IMR-90 (cell line): ENCODE results near the gene PIGU. TPM values are rescaled to one million over a fixed set of nuclear protein-coding genes. Genes with fewer than 3 reads are reported as not detected.

Experiments
- ATAC-seq: fragments of 200-7000 bp; cut with Tn5 transposase; 2 replicates; pipeline ENCODE4 v1.9.1; 2020; ENCODE audit warnings: low read depth, mild to moderate bottlenecking, moderate library complexity
- BruUV-seq: library from RNA; stranded (reverse); fragments of 400-500 nt; replicated peaks from 2 replicates; lab custom pipeline; 2021; lab: Mats Ljungman, UMichigan
- CTCF ChIA-PET: fragments of 300-600 bp; formaldehyde crosslinking; extraction: SDS; loops from one replicate; lab custom pipeline; 2021; ENCODE audit warnings: antibody characterized with exemption; lab: Yijun Ruan, JAX
- POLR2A ChIA-PET: fragments of 300-600 bp; sonication (Branson Sonifier 250); formaldehyde crosslinking; loops from one replicate; lab custom pipeline; 2022; ENCODE audit warnings: antibody characterized with exemption; ENCODE audit not compliant: unreplicated experiment; lab: Charles Lee
- DNase-seq: peaks from one replicate; pipeline ENCODE4 v3.0.0; 2013
- H2AFZ ChIP-seq: replicated peaks from 2 replicates; pipeline ENCODE3; 2013; ENCODE audit warnings: low read length, mild to moderate bottlenecking; ENCODE audit not compliant: poor library complexity
- H2AK5ac ChIP-seq: 2 replicates; pipeline ENCODE4 v1.6.1; 2013; ENCODE audit warnings: low read depth, low read length, inconsistent platforms
- H2AK9ac ChIP-seq: replicated peaks from 2 replicates; pipeline ENCODE3; 2013; ENCODE audit warnings: mild to moderate bottlenecking, low read depth, low read length, moderate library complexity; ENCODE audit not compliant: poor library complexity
- H2BK120ac ChIP-seq: 2 replicates; pipeline ENCODE4 v1.6.1; 2013; ENCODE audit warnings: low read depth, low read length, inconsistent platforms
- H2BK15ac ChIP-seq: 3 replicates; pipeline ENCODE4 v1.6.1; 2013; ENCODE audit warnings: low read depth, low read length, inconsistent platforms
- H2BK20ac ChIP-seq: 2 replicates; pipeline ENCODE4 v1.6.1; 2013; ENCODE audit warnings: low read depth, mild to moderate bottlenecking, inconsistent platforms, low read length, moderate library complexity
- H2BK5ac ChIP-seq: 2 replicates; pipeline ENCODE4 v1.6.1; 2013; ENCODE audit warnings: mild to moderate bottlenecking, low read depth, low read length, inconsistent platforms; ENCODE audit not compliant: poor library complexity, severe bottlenecking
- H3K14ac ChIP-seq: replicated peaks from 2 replicates; pipeline ENCODE4 v1.6.1; 2013; ENCODE audit warnings: low read depth, low read length, inconsistent platforms
- H3K18ac ChIP-seq: 2 replicates; pipeline ENCODE4 v1.6.1; 2013; ENCODE audit warnings: low read depth, low read length, control low read depth
- H3K23ac ChIP-seq: 2 replicates; pipeline ENCODE4 v1.6.1; 2013; ENCODE audit warnings: low read depth, low read length, inconsistent platforms
- H3K27ac ChIP-seq: 2 replicates; pipeline ENCODE4 v1.5.1; 2013; ENCODE audit warnings: mild to moderate bottlenecking, control low read depth, low read length; ENCODE audit not compliant: insufficient read depth
- H3K27me3 ChIP-seq: 2 replicates; pipeline ENCODE4 v1.6.1; 2013; ENCODE audit warnings: low read length; ENCODE audit not compliant: control insufficient read depth, insufficient read depth
- H3K36me3 ChIP-seq: 2 replicates; pipeline ENCODE4 v1.6.1; 2013; ENCODE audit warnings: low read length, mixed read lengths; ENCODE audit not compliant: control insufficient read depth, insufficient read depth
- H3K4ac ChIP-seq: 2 replicates; pipeline ENCODE4 v1.6.1; 2013; ENCODE audit warnings: low read depth, low read length, inconsistent platforms
- H3K4me1 ChIP-seq: 2 replicates; pipeline ENCODE4 v1.6.1; 2013; ENCODE audit warnings: low read length, mixed read lengths; ENCODE audit not compliant: control insufficient read depth, insufficient read depth
- H3K4me2 ChIP-seq: 2 replicates; pipeline ENCODE4 v1.6.1; 2013; ENCODE audit warnings: low read depth, mild to moderate bottlenecking, control low read depth, low read length, moderate library complexity
- H3K4me3 ChIP-seq: 2 replicates; pipeline ENCODE4 v1.5.1; 2013; ENCODE audit warnings: low read depth, mild to moderate bottlenecking, control low read depth, low read length, moderate library complexity; ENCODE audit not compliant: insufficient read depth
- H3K56ac ChIP-seq: 2 replicates; pipeline ENCODE4 v1.6.1; 2013; ENCODE audit warnings: low read length, inconsistent platforms; ENCODE audit not compliant: insufficient read depth; ENCODE audit errors: extremely low read depth
- H3K79me1 ChIP-seq, 2 experiments: 2 replicates each; pipeline ENCODE4 v1.6.1; 2013; ENCODE audit warnings: low read length in 2 of 2, inconsistent platforms in 1 of 2, low read depth in 1 of 2
- H3K9ac ChIP-seq: 2 replicates; pipeline ENCODE4 v1.6.1; 2013; ENCODE audit warnings: low read depth, low read length, control low read depth
- H3K9me1 ChIP-seq: 2 replicates; pipeline ENCODE4 v1.6.1; 2013; ENCODE audit warnings: low read length, inconsistent platforms; ENCODE audit not compliant: insufficient read depth
- H3K9me3 ChIP-seq: 2 replicates; pipeline ENCODE4 v1.6.1; 2013; ENCODE audit warnings: low read length; ENCODE audit not compliant: control insufficient read depth, insufficient read depth
- H4K20me1 ChIP-seq: 2 replicates; pipeline ENCODE4 v1.6.1; 2013; ENCODE audit warnings: low read length, inconsistent platforms; ENCODE audit not compliant: insufficient read depth
- H4K5ac ChIP-seq: 2 replicates; pipeline ENCODE4 v1.6.1; 2013; ENCODE audit warnings: mild to moderate bottlenecking, low read depth, low read length, control low read depth
- H4K8ac ChIP-seq, 2 experiments: 2 replicates each; pipeline ENCODE4 v1.6.1; 2013; ENCODE audit warnings: low read depth in 2 of 2, low read length in 2 of 2, control low read depth in 1 of 2, inconsistent platforms in 1 of 2
- H4K91ac ChIP-seq: 2 replicates; pipeline ENCODE4 v1.6.1; 2013; ENCODE audit warnings: low read depth, low read length, inconsistent platforms; ENCODE audit not compliant: insufficient read depth
- BHLHE40 ChIP-seq: fragments of 150-350 bp; IDR thresholded peaks from 2 replicates; pipeline ENCODE4 v1.6.1; 2016; ENCODE audit warnings: mild to moderate bottlenecking, low read depth, low read length
- MAFK ChIP-seq: IDR thresholded peaks from 2 replicates; pipeline ENCODE4 v1.6.1; 2012; ENCODE audit warnings: low read depth, low read length, improper control_type of control experiment
- POLR2A ChIP-seq: IDR thresholded peaks from 2 replicates; pipeline ENCODE4 v1.6.1; 2012; ENCODE audit warnings: mild to moderate bottlenecking, low read depth, low read length
- RAD21 ChIP-seq: IDR thresholded peaks from 2 replicates; pipeline ENCODE4 v1.6.1; 2012; ENCODE audit warnings: low read length, improper control_type of control experiment
- RFX5 ChIP-seq: IDR thresholded peaks from 2 replicates; pipeline ENCODE4 v1.8.0; 2012; ENCODE audit warnings: low read depth, mild to moderate bottlenecking, low read length, moderate library complexity
- whole genome bisulfite sequencing, 2 experiments: methylation state at CpG; one replicate each; pipeline versions ENCODE4 v1.1.5 to v1.1.7; 2013; ENCODE audit warnings: missing lambda C conversion rate in 2 of 2; ENCODE audit not compliant: insufficient read length in 1 of 2; ENCODE audit errors: extremely low coverage in 2 of 2; 5-methylcytosine and 5-hydroxymethylcytosine counted together
- dilution Hi-C: fragments of 300-500 bp; cut with HindIII; formaldehyde crosslinking; loops from one replicate; pipeline ENCODE4 v1.14.3; 2018; ENCODE audit warnings: low sequenced_read_pairs; ENCODE audit not compliant: unreplicated experiment
- in situ Hi-C: fragments of 300-500 bp; cut with MboI; formaldehyde crosslinking; loops from 3 replicates; pipeline ENCODE4 v1.14.3; 2019; ENCODE audit warnings: low sequenced_read_pairs, inconsistent platforms, mixed read lengths
- intact Hi-C: fragments of 100-400 bp; cut with micrococcal nuclease; formaldehyde crosslinking; loops from 2 replicates; pipeline ENCODE4 v1.10.0; 2022
- polyA plus RNA-seq, 3 experiments: library from polyadenylated mRNA; depleted of rRNA; stranded (reverse); fragments of >200 nt; gene quantifications; 2 replicates each; pipeline ENCODE4 v1.2.3, GENCODE V29; 2012; ENCODE audit warnings: low replicate concordance in 1 of 3
- total RNA-seq: library from RNA; depleted of rRNA; stranded (reverse); fragments of >200 nt; gene quantifications from 2 replicates; pipeline ENCODE4 v1.2.3, GENCODE V29; 2012
- TF ChIP-seq, protein P1 (sequence below): fragments of 150-350 bp; IDR thresholded peaks from 2 replicates; pipeline ENCODE4 v1.6.1; 2017; ENCODE audit warnings: mild to moderate bottlenecking, antibody characterized with exemption, low read length, low read depth

The PIGU gene
- total and polyA plus RNA-seq, 2 of the 4 experiments (the other 2 are of a cell fraction): 11.1 to 31.1 TPM

DNA sequence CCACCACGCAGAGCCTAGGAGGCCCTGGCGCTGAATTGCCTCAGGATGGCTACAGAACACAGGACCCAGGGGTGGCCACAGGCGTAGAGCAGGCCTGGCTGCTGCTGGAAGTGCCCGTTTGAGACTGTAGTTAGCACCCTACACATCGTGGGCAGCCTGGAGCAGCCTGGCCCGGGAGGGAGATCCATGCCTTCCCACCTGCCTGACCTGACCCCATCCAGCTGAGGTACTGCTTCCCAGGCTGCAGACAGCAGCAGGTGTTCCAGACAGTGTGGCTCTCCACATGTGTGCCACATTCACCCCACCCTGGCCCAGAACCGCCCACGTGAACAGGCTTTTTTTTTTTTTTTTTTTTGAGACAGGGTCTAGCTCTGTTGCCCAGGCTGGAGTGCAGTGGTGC lies 139.2 kb downstream of the PIGU start:
- Histone ChIP-seq H3K79me1 (peaks cover 12 to 55% of the 10 kb centered on the region in 2 experiments), H2AK9ac (no peak overlapping the region), H3K27ac (no peak overlapping the region), H2BK5ac (no peak overlapping the region), H3K4ac (no peak overlapping the region), H2AK5ac (no peak overlapping the region), H3K4me2 (no peak overlapping the region), H4K5ac (no peak overlapping the region), H3K9me1 (peaks cover 4% of the 10 kb centered on the region), H2AFZ (no peak overlapping the region), H3K14ac (no peak overlapping the region), H3K9me3 (no peaks in the 10 kb centered on the region), H3K56ac (no peak overlapping the region), H3K23ac (no peak overlapping the region), H2BK20ac (no peak overlapping the region), H3K9ac (no peak overlapping the region), H4K91ac (no peak overlapping the region), H4K20me1 (peaks cover 16% of the 10 kb centered on the region), H3K4me3 (no peak overlapping the region), H3K18ac (no peak overlapping the region), H3K36me3 (peaks cover 69% of the 10 kb centered on the region), H3K4me1 (no peaks in the 10 kb centered on the region), H3K27me3 (no peaks in the 10 kb centered on the region), H2BK15ac (no peak overlapping the region), H4K8ac (no peak overlapping the region), H2BK120ac (no peak overlapping the region)
- ChIA-PET POLR2A (no interaction called here), CTCF (interaction anchor here (1.3 kb wide), 1 partner anchor 170 kb away, joined by 5 read pairs; no protein-coding TSS in a partner anchor)
- intact Hi-C loops (loop anchor here (1.0 to 5.0 kb wide), 2 partner anchors 170 to 232 kb away; no protein-coding TSS in a partner anchor), in situ Hi-C loops (no loop called here), dilution Hi-C loops (no loop called here)
- ATAC-seq (no peak), DNase-seq (no peak)
- 87% methylated on average over 3 of the region's 8 CpGs; no CpG with 5 or more reads in 1 of the 2 experiments for WGBS, 2 experiments
- TF ChIP-seq RAD21 (no peak), RFX5 (no peak), BHLHE40 (no peak), MAFK (no peak), POLR2A (no peak)
- TF ChIP-seq, protein P1, sequence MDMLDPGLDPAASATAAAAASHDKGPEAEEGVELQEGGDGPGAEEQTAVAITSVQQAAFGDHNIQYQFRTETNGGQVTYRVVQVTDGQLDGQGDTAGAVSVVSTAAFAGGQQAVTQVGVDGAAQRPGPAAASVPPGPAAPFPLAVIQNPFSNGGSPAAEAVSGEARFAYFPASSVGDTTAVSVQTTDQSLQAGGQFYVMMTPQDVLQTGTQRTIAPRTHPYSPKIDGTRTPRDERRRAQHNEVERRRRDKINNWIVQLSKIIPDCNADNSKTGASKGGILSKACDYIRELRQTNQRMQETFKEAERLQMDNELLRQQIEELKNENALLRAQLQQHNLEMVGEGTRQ: no peak
- BruUV-seq: no TSS peak
